ENCODE data around the gene RABGAP1L. TPM values are rescaled to one million over a fixed set of nuclear protein-coding genes. Genes with fewer than 3 reads are reported as not detected.
"Not testable (repeated sequence)": the region's sequence is repeated elsewhere in the genome, so short reads cannot be mapped to it uniquely, and the experiment has no call there.

The RABGAP1L gene
- total RNA-seq, 1 experiment from 2014 or later = 14.0 TPM

DNA sequence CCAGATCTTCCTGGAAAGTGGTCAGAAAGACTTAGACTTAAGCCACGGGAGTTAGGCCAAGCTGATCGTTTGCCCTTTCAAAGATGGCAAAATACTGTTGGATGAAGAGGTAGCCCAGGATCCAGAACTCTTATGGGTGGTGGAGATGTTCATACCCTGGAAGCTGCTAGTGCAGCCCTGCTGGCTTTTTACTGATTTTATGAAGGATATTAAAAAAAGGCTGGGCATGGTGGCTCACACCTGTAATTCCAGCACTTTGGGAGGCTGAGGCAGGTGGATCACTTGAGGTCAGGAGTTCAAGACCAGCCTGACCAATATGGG lies 864.6 kb downstream of the RABGAP1L start:
- DNase-seq (ENCODE audit: low read depth) = not testable (repeated sequence)

DNA sequence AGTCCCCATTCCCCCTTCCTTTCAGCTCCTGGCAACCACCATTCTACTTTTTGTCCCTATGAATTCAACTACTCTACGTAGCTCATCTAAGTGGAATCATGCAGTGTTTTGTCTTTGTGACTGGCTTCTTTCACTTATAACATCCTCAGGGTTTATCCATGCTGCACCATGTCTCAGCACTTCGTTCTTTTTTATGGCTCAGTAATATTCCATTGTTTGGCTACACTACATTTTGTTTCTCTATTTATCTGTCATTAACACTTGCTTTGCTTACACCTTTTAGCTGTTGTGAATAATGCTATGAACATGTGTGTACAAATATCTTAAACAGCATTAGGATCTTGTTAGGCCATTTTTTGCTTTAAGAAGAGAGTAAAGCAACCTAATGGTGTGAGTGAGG lies 865.5 kb downstream of the RABGAP1L start:
- DNase-seq (ENCODE audit: low read depth) = no peak

DNA sequence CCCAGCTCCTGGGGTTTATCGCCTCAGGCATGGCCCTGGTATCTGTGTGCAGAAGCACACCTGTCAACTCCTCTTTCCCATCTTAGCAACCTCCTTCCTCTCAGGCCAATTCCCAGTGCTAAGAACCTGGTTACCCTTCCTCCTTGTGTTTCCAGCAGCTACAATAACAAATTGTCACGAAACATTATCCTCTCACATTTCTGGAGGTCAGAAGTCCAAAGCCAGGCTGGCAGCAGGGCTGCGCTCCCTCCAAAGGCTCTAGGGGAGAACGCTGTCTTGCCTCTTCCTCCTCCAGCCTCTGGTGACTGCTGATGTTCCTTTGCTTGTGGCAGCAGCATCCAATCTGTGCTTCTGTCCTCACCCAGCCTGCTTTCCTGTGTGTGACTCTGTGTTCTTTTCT lies 874.6 kb downstream of the RABGAP1L start:
- DNase-seq (ENCODE audit: low read depth) = peak; percentile 2

DNA sequence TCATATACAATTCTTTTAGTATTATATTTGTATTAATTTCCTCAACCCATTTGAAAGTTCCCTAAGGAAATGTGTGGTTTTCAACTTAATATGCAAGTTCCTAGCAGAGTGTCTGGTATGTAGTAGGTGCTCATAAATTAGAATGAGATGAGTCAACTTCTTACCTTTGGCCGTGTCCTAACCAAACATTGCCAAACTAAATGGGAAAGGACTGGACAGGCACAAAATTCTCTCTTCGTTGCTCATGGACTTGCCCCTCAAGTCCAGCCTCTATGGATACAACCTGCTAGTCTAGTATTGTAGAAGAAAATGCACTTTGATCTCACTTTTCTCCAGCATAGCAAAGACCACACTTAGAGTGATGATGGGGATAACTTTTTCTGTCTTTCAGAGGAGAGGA lies 875.5 kb downstream of the RABGAP1L start:
- no peak for DNase-seq (ENCODE audit: low read depth)

DNA sequence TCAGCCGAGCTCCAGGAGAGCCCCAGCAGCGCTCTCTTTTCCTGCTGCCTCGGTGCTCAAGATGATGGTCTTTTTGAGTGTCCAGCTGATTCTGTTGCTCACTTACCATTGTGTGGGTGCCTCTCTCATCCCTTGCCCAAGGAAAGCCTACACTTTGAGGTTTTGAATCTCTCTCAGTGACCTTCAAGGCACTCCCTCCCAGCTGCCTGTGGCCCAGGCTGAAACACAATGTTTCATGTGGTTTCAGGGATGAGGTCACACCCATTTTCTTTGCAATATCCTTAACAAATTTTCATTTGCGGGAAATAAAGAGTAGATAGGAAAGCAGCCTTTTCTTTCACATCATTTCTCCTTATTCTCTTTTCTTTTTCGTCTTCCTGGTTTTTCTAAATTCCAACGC lies 876.5 kb downstream of the RABGAP1L start:
- DNase-seq (ENCODE audit: low read depth) = peak; percentile 22

DNA sequence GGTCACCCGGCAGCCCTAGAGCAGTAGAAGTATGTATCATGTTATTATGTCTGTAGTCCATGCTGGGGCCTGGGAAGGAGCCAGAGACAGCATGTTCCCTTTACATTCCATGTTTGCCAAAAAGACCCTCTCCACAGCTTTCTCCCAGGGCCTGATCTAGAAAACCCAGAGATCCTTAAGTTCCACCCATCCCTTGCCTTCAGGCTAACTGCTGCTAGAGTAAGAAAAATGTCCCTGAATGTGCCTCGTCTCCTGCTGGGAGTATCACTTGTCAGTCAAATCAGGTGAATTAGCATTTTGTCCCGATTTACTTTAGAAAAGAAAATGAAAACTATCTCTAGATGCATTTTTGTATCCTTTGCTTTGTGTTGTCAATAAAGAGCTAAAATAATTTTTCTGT lies 877.2 kb downstream of the RABGAP1L start:
- no peak for DNase-seq (ENCODE audit: low read depth)

DNA sequence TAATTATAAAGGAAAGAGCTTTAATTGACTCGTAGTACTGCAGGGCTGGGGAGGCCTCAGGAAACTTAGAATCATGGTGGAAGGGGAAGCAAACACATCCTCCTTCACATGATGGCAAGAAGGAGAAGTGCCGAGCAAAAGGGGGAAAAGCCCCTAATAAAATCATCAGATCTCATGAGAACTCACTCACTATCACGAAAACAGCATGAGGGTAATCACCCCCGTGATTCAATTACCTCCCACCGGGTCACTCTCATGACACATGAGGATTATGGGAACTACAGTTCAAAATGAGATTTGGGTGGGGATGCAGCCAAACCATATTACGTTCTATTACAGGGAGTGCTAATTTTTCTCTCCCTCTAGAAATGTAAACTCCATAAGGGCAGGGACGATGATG lies 878.1 kb downstream of the RABGAP1L start:
- no peak for DNase-seq (ENCODE audit: low read depth)

DNA sequence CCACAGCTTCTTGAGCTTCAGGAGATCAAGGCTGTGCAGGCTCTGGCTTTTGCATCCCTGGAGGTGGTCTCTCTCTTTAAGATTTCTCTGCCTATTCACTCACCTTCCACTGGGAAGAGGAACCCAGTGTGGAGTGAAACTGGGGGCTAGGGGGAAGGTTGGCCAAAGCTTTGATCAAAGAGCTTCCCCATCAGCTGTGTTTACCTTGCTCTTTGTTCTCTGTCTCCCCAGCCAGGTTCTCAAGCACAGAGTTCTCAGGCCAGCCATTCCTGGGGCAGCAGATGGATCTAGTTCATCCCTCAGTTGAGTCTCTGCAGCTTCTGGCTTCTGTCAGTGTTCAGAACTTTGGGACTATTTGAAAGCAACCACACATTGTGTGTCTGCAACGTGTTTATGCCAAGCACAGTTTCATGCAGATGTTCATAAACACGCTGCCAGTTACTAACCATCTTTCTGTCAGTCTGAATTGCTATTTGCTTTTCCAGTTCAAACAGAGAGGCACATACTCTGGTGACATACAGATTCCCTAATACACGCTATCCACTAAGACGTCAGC lies 881.1 kb downstream of the RABGAP1L start:
- no peak for DNase-seq (ENCODE audit: low read depth)

DNA sequence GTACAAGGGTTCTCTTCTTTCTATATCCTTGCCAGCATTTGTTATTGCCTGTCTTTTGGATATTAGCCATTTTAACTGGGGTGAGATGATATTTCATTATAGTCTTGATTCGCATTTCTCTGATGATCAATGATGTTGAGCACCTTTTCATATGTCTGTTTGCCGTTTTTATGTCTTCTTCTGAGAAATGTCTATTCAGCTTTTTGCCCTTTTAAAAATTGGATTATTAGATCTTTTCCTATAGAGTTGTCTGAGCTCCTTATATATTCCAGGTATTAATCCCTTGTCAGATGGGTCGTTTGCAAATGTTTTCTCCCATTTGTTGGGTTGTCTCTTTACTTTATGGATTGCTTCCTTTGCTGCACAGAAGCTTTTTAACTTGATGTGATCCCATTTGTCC lies 883.3 kb downstream of the RABGAP1L start:
- no peak for DNase-seq (ENCODE audit: low read depth)

DNA sequence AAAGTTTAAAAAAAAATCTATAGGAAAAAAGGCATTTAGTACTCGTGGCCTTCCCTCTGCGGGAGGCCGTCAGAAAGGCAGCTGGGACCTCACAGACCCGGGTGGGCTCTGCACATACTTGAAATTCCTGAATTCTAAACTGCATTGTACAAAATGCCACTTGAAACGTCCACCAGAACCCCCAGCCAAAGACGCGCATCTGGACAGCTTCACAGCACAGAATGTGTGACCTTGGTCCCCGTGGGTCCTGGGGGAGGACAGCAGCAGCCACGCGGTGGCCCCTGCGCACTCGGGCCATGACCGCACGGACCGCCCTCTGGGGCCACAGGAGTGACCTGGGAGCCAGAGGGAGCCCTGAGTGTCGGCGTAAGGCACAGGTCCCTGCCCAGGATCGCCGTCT lies 884.5 kb downstream of the RABGAP1L start:
- DNase-seq (ENCODE audit: low read depth) = no peak

DNA sequence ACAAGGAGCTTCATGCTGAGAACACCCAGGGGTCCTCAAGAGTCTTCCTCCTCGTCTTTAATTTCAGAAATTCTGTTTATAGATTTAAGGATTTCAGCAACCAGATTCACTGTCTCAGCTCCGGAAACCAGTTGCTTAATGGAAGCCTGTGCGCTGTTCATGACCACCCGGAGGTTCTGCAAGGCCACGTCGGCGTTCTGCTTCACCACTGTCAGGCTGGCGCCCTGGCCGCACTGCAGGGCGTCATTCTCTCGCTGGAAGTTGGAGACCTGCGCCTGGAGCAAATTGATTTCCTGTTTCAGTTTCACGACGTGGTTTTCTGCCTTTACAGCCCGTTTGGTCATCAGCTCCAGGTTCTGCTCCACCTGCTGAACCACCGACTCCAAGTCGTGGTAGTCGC lies 885.3 kb downstream of the RABGAP1L start:
- DNase-seq (ENCODE audit: low read depth) = not testable (repeated sequence)

Other genes with a start within 250 kb of the RABGAP1L start
- gene SERPINC1, start 242.2 kb upstream of the RABGAP1L start, total RNA-seq (2014; rRNA removed) = not detected in 2 replicates
- gene RC3H1, start 137.2 kb upstream of the RABGAP1L start, total RNA-seq (2014; rRNA removed) = 12.4 and 13.4 TPM in 2 replicates

Data from LHCN-M2 (cell line).